HEK293T (cell line): ENCODE results near the gene SARM1.

Experiments used
- CTCF ChIA-PET: fragments of 350-600 bp; formaldehyde crosslinking; extraction: SDS; loops from one replicate; lab custom pipeline; 2021; ENCODE audit warnings: antibody characterized with exemption, inconsistent platforms; lab: Yijun Ruan, JAX
- POLR2A ChIA-PET: fragments of 350-600 bp; formaldehyde crosslinking; extraction: SDS; loops from one replicate; lab custom pipeline; 2020; ENCODE audit warnings: antibody characterized with exemption, inconsistent platforms; lab: Yijun Ruan, JAX
- DNase-seq: peaks from one replicate; pipeline ENCODE4 v3.0.0; 2012; ENCODE audit warnings: mixed read lengths; ENCODE audit errors: extremely low spot score
- ARNT ChIP-seq: fragments of 450-650 bp; IDR thresholded peaks from 2 replicates; pipeline ENCODE4 v1.6.1; 2017; ENCODE audit warnings: mild to moderate bottlenecking
- BHLHE40 ChIP-seq: fragments of 450-650 bp; IDR thresholded peaks from 2 replicates; pipeline ENCODE4 v1.6.1; 2016; ENCODE audit warnings: mild to moderate bottlenecking, moderate library complexity, borderline replicate concordance
- CTBP1 ChIP-seq: fragments of 450-650 bp; IDR thresholded peaks from 2 replicates; pipeline ENCODE4 v1.6.1; 2016; ENCODE audit warnings: borderline replicate concordance
- ELF4 ChIP-seq: fragments of 450-650 bp; IDR thresholded peaks from 2 replicates; pipeline ENCODE4 v1.6.1; 2017; ENCODE audit warnings: antibody characterized with exemption
- FOXA1 ChIP-seq: fragments of 450-650 bp; IDR thresholded peaks from 2 replicates; pipeline ENCODE4 v1.6.1; 2016; ENCODE audit warnings: mild to moderate bottlenecking
- FOXK2 ChIP-seq: fragments of 450-650 bp; IDR thresholded peaks from 2 replicates; pipeline ENCODE4 v1.6.1; 2016; ENCODE audit warnings: mild to moderate bottlenecking
- FOXM1 ChIP-seq: fragments of 450-650 bp; IDR thresholded peaks from 2 replicates; pipeline ENCODE4 v1.6.1; 2017; ENCODE audit warnings: mild to moderate bottlenecking, borderline replicate concordance
- HDGF ChIP-seq: fragments of 450-650 bp; IDR thresholded peaks from 2 replicates; pipeline ENCODE4 v1.6.1; 2017; ENCODE audit warnings: antibody characterized with exemption, borderline replicate concordance
- L3MBTL2 ChIP-seq: fragments of 450-650 bp; conservative IDR thresholded peaks from 2 replicates; pipeline ENCODE4 v1.6.1; 2016; ENCODE audit warnings: mild to moderate bottlenecking
- LEF1 ChIP-seq: fragments of 450-650 bp; IDR thresholded peaks from 2 replicates; pipeline ENCODE4 v1.6.1; 2017; ENCODE audit warnings: mild to moderate bottlenecking, borderline replicate concordance
- NFRKB ChIP-seq: fragments of 450-650 bp; IDR thresholded peaks from 2 replicates; pipeline ENCODE4 v1.6.1; 2016; ENCODE audit warnings: mild to moderate bottlenecking, moderate library complexity
- PKNOX1 ChIP-seq: fragments of 450-650 bp; IDR thresholded peaks from 2 replicates; pipeline ENCODE4 v1.6.1; 2016
- SP1 ChIP-seq: fragments of 450-650 bp; IDR thresholded peaks from 2 replicates; pipeline ENCODE4 v1.6.1; 2017
- SUZ12 ChIP-seq: fragments of 450-650 bp; IDR thresholded peaks from 2 replicates; pipeline ENCODE4 v1.6.1; 2016; ENCODE audit warnings: mild to moderate bottlenecking
- TARDBP ChIP-seq: fragments of 450-650 bp; IDR thresholded peaks from 2 replicates; pipeline ENCODE4 v1.6.1; 2016
- ZNF384 ChIP-seq: fragments of 450-650 bp; IDR thresholded peaks from 2 replicates; pipeline ENCODE4 v1.6.1; 2016

SARM1 gene

GRCh38 chr17:28357061-28357900 is 14.2 kb upstream of the SARM1 start, which contains the start of gene POLDIP2:
POLDIP2 (minus strand) TSS chr17:28357527; CDS start chr17:28357448, 79 bp downstream.
- ChIA-PET POLR2A (interaction anchor here (0.6 to 3.8 kb wide), 15 partner anchors 10 to 1942 kb away, joined by 3 to 64 read pairs (median 4); partner anchors contain the start of genes IFT20, SARM1, SLC46A1 and TNFAIP1), CTCF (interaction anchor here (0.6 to 1.0 kb wide), 3 partner anchors 9 to 119 kb away, joined by 3 to 6 read pairs (median 3); no protein-coding TSS in a partner anchor)
- TF ChIP-seq LEF1: 0 out of 2 replicates have a peak, but pooled peaks have one; percentile 23
- TF ChIP-seq SUZ12: no peak
- peak; percentile 80 for TF ChIP-seq ELF4
- peak; percentile 65 for TF ChIP-seq PKNOX1
- TF ChIP-seq NFRKB: no peak
- TF ChIP-seq TARDBP: no peak
- peak; percentile 58 for TF ChIP-seq L3MBTL2
- TF ChIP-seq CTBP1: peak; percentile 34; the same call in 1 of the 2 replicates
- TF ChIP-seq ZNF384: no peak
- TF ChIP-seq ARNT: no peak
- TF ChIP-seq FOXM1: no peak
- DNase-seq: peak; percentile 92

GRCh38 chr17:28357901-28358197 is 13.6 kb upstream of the SARM1 start:
- CTCF ChIA-PET: interaction anchor here (0.6 to 1.0 kb wide), 2 partner anchors 9 to 54 kb away, joined by 3 to 6 read pairs; no protein-coding TSS in a partner anchor
- DNase-seq: no peak
- POLR2A ChIA-PET: interaction anchor here (0.6 to 3.8 kb wide), 14 partner anchors 11 to 317 kb away, joined by 3 to 64 read pairs (median 4); partner anchors contain the start of genes IFT20, SARM1, SLC46A1 and TNFAIP1
- TF ChIP-seq BHLHE40: no peak
- no peak for TF ChIP-seq ZNF384
- TF ChIP-seq NFRKB: no peak
- no peak for TF ChIP-seq FOXA1
- no peak for TF ChIP-seq ELF4
- TF ChIP-seq L3MBTL2: no peak
- TF ChIP-seq PKNOX1: no peak
- TF ChIP-seq FOXM1: no peak

- TF ChIP-seq SP1 (no peak), SUZ12 (no peak), NFRKB (no peak), LEF1 (no peak), L3MBTL2 (no peak), FOXA1 (no peak), TARDBP (no peak), ELF4 (no peak), PKNOX1 (no peak), HDGF (no peak), FOXM1 (no peak), ZNF384 (no peak), CTBP1 (no peak), ARNT (no peak), BHLHE40 (no peak), FOXK2 (no peak)
- ChIA-PET POLR2A (no interaction called here), CTCF (no interaction called here)
- DNase-seq: no peak
Observed at GRCh38 chr17:28363186-28363585, 8.3 kb upstream of the SARM1 start.

- POLR2A ChIA-PET: interaction anchor here (1.8 kb wide), 1 partner anchor 28 kb away, joined by 8 read pairs; the partner anchor contains the start of genes IFT20 and TNFAIP1
- TF ChIP-seq FOXA1: no peak
- no peak for TF ChIP-seq BHLHE40
- no peak for TF ChIP-seq L3MBTL2
- TF ChIP-seq TARDBP: no peak
- no peak for TF ChIP-seq SUZ12
- no peak for TF ChIP-seq PKNOX1
- no peak for TF ChIP-seq ARNT
- no peak for TF ChIP-seq ZNF384
- TF ChIP-seq ELF4: no peak
- no peak for TF ChIP-seq FOXM1
- no peak for TF ChIP-seq LEF1
- CTCF ChIA-PET: no interaction called here
- no peak for DNase-seq
Observed at GRCh38 chr17:28363776-28364650, 7.5 kb upstream of the SARM1 start.
